Stimulated activated memory B cell treated with anti-CD40 and anti-IgM and Interleukin-4, amounts not matched to agents 10 μg/mL and 1 μg/mL and 100 μg/mL, for 72 hours (primary cell): ENCODE measurements around the gene SEC31B.

Source experiments
- ATAC-seq: fragments of 150-1000 bp; cut with Tn5 transposase; 2 replicates; pipeline ENCODE4 v1.10.0; 2021
- H3K27ac Mint-ChIP-seq: one replicate; pipeline ENCODE4 v1.8.0; 2022; ENCODE audit warnings: mild to moderate bottlenecking, mixed read lengths
- H3K27me3 Mint-ChIP-seq: one replicate; pipeline ENCODE4 v1.8.0; 2022; ENCODE audit warnings: mixed read lengths
- H3K36me3 Mint-ChIP-seq: one replicate; pipeline ENCODE4 v1.8.0; 2022; ENCODE audit warnings: mixed read lengths
- H3K4me1 Mint-ChIP-seq: one replicate; pipeline ENCODE4 v1.8.0; 2022; ENCODE audit warnings: mixed read lengths
- H3K4me3 Mint-ChIP-seq: one replicate; pipeline ENCODE4 v1.8.0; 2022; ENCODE audit warnings: mild to moderate bottlenecking, moderate library complexity, mixed read lengths
- H3K9me3 Mint-ChIP-seq: one replicate; pipeline ENCODE4 v1.8.0; 2022; ENCODE audit warnings: mixed read lengths

The SEC31B gene

DNA sequence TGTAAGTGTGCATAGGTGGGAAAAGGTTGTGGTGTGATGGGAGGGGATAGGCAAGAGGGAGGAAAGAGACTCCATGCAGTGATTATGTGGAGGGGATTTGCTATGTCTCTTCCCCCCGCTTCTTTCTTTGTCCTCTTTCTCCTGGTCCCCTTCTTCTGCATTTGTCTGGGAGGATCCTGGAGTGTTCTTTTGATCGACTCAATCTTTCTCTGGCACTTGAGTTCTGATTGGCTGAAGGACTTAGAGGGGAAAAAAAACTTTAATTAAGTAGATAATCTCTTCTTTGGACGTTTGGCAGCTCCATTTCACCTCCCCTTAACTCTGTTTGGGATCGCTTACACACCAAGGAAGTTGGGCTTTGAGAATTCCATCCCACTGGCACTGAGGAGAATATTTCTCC is 57.0 kb downstream of the SEC31B start, which contains the start of gene WNT8B:
WNT8B (plus strand) TSS at position 301 of the 400 bp plus-strand sequence. CDS start 160 bp downstream, outside the sequence.
- no peak for ATAC-seq
- Mint-ChIP-seq H3K4me3 (no peak within 1 kb of the TSS), H3K9me3 (no peaks in the 10 kb centered on the region), H3K27ac (no peak within 1 kb of the TSS), H3K36me3 (no peaks in the 10 kb centered on the region), H3K4me1 (no peaks in the 10 kb centered on the region), H3K27me3 (no peaks in the 10 kb centered on the region)

GRCh38 chr10:100448951-100449350 is 70.7 kb downstream of the SEC31B start:
- H3K4me1 Mint-ChIP-seq = no peaks in the 10 kb centered on the region
- peaks cover 6% of the 10 kb centered on the region for H3K9me3 Mint-ChIP-seq
- H3K27ac Mint-ChIP-seq = no peak overlapping the region
- no peak for ATAC-seq
- no peak overlapping the region for H3K4me3 Mint-ChIP-seq
- H3K27me3 Mint-ChIP-seq = peaks cover 21% of the 10 kb centered on the region
- H3K36me3 Mint-ChIP-seq = no peaks in the 10 kb centered on the region

- H3K4me3 Mint-ChIP-seq = no peak overlapping the region
- peaks cover 6% of the 10 kb centered on the region for H3K9me3 Mint-ChIP-seq
- H3K27me3 Mint-ChIP-seq = peaks cover 16% of the 10 kb centered on the region
- no peak overlapping the region for H3K27ac Mint-ChIP-seq
- no peak for ATAC-seq
- H3K4me1 Mint-ChIP-seq = no peaks in the 10 kb centered on the region
- no peaks in the 10 kb centered on the region for H3K36me3 Mint-ChIP-seq
Observed at GRCh38 chr10:100447663-100448062, 72.0 kb downstream of the SEC31B start.

GRCh38 chr10:100446130-100446761 is 73.4 kb downstream of the SEC31B start:
- Mint-ChIP-seq H3K36me3 (no peaks in the 10 kb centered on the region), H3K9me3 (peaks cover 6% of the 10 kb centered on the region), H3K4me1 (no peaks in the 10 kb centered on the region), H3K4me3 (no peak overlapping the region), H3K27me3 (peaks cover 2% of the 10 kb centered on the region), H3K27ac (no peak overlapping the region)
- no peak for ATAC-seq

GRCh38 chr10:100442548-100442947 is 77.1 kb downstream of the SEC31B start:
- ATAC-seq = no peak
- Mint-ChIP-seq H3K9me3 (peaks cover 6% of the 10 kb centered on the region), H3K4me3 (no peak overlapping the region)

GRCh38 chr10:100438674-100439315 is 80.9 kb downstream of the SEC31B start:
- Mint-ChIP-seq H3K27me3 (peaks cover 5% of the 10 kb centered on the region), H3K36me3 (no peaks in the 10 kb centered on the region), H3K9me3 (no peaks in the 10 kb centered on the region), H3K27ac (no peak overlapping the region), H3K4me3 (no peak overlapping the region), H3K4me1 (peaks cover 4% of the 10 kb centered on the region)
- no peak for ATAC-seq

More at GRCh38 chr10:100442548-100442947, 77.1 kb downstream of the SEC31B start:
- Mint-ChIP-seq H3K27me3 (no peaks in the 10 kb centered on the region), H3K36me3 (no peaks in the 10 kb centered on the region), H3K4me1 (no peaks in the 10 kb centered on the region), H3K27ac (no peak overlapping the region)
